ENCODE measurements around the gene RGP1.

DNA sequence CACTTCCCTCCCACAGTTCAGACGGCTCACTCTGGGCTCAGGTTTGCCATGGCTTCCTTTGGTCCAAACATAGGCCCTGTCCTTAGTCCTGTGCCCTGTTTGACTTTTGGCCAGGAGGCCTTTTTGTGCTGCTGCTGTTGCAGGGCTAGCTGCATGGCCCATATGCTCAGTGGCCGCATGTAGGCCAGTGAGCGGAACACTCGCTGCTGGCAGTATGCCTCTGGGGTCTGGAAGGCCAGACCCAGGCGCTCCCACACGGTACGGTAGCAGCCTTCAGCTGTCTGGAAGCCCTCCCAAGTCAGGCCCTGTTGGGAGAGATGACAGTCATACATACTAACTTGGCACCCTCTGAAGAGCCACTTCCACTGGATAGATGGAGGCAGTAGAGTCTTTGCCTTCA, 11.9 kb upstream of the RGP1 start:
- TF ChIP-seq CTCF (conservative IDR thresholded peaks at IDR 0.05; ENCODE audit: low read depth, low read length) (no peak), EZH2 (IDR thresholded peaks at IDR 0.05; ENCODE audit: low read length, unreplicated experiment) (no peak), EZH2phosphoT487 (IDR thresholded peaks at IDR 0.05; ENCODE audit: borderline replicate concordance, low read length) (no peak)

Measured in PC-3 (cell line).